KMS-11 (cell line): ENCODE results near the gene PCGF5.

Source experiments
- H2AFZ ChIP-seq: fragments of 200-600 bp; sonication (generic); 2 replicates; pipeline ENCODE4 v1.6.1; 2016; ENCODE audit warnings: antibody characterized with exemption, mixed run types, low read depth
- H3K27ac ChIP-seq: fragments of 200-600 bp; sonication (generic); 2 replicates; pipeline ENCODE4 v1.6.1; 2016; ENCODE audit warnings: mild to moderate bottlenecking, mixed run types
- H3K27me3 ChIP-seq: fragments of 200-600 bp; sonication (generic); 2 replicates; pipeline ENCODE4 v1.6.1; 2017; ENCODE audit warnings: mild to moderate bottlenecking, low read depth, mixed run types, moderate library complexity; ENCODE audit not compliant: insufficient read depth
- H3K36me3 ChIP-seq: fragments of 200-600 bp; sonication (generic); 2 replicates; pipeline ENCODE4 v1.6.1; 2017; ENCODE audit warnings: mild to moderate bottlenecking, mixed run types; ENCODE audit not compliant: insufficient read depth
- H3K4me1 ChIP-seq: fragments of 200-600 bp; sonication (generic); 2 replicates; pipeline ENCODE4 v1.6.1; 2016; ENCODE audit warnings: mild to moderate bottlenecking, low read depth, mixed run types; ENCODE audit not compliant: poor library complexity, severe bottlenecking
- H3K4me2 ChIP-seq: fragments of 200-600 bp; sonication (generic); 2 replicates; pipeline ENCODE4 v1.7.0; 2016; ENCODE audit warnings: mild to moderate bottlenecking, mixed run types
- H3K4me3 ChIP-seq: fragments of 200-600 bp; sonication (generic); IDR thresholded peaks from 2 replicates; pipeline ENCODE4 v1.6.1; 2017; ENCODE audit warnings: low read depth, low read length, mixed read lengths; ENCODE audit not compliant: insufficient read depth
- H3K79me2 ChIP-seq: fragments of 200-600 bp; sonication (generic); 2 replicates; pipeline ENCODE4 v1.6.1; 2016; ENCODE audit warnings: low read depth, mixed run types; ENCODE audit not compliant: insufficient read depth
- H3K9ac ChIP-seq: fragments of 200-600 bp; sonication (generic); 2 replicates; pipeline ENCODE4 v1.6.1; 2016; ENCODE audit warnings: mild to moderate bottlenecking, mixed run types
- H4K20me1 ChIP-seq: fragments of 200-600 bp; sonication (generic); 2 replicates; pipeline ENCODE4 v1.6.1; 2016; ENCODE audit warnings: mild to moderate bottlenecking, mixed run types; ENCODE audit not compliant: insufficient read depth
- CTCF ChIP-seq: fragments of 200-600 bp; sonication (generic); conservative IDR thresholded peaks from 2 replicates; pipeline ENCODE4 v1.6.1; 2017; ENCODE audit warnings: low read depth, mild to moderate bottlenecking, antibody characterized with exemption, low read length, moderate library complexity, mixed read lengths

The PCGF5 gene

GRCh38 chr10:91311601-91312381 lies 91.3 kb downstream of the PCGF5 start:
- no peak overlapping the region for H3K9ac ChIP-seq
- no peak overlapping the region for H3K4me3 ChIP-seq
- H3K27ac ChIP-seq, result no peak overlapping the region
- H4K20me1 ChIP-seq, result no peaks in the 10 kb centered on the region
- TF ChIP-seq CTCF, result no peak
- H3K4me2 ChIP-seq, result no peak overlapping the region
- no peak overlapping the region for H2AFZ ChIP-seq
- H3K79me2 ChIP-seq, result no peaks in the 10 kb centered on the region
- H3K27me3 ChIP-seq, result no peaks in the 10 kb centered on the region
- H3K36me3 ChIP-seq, result no peaks in the 10 kb centered on the region
- no peaks in the 10 kb centered on the region for H3K4me1 ChIP-seq

- Histone ChIP-seq H4K20me1 (no peaks in the 10 kb centered on the region), H3K27ac (no peak overlapping the region), H2AFZ (no peak overlapping the region), H3K79me2 (no peaks in the 10 kb centered on the region), H3K4me2 (no peak overlapping the region), H3K9ac (no peak overlapping the region), H3K27me3 (no peaks in the 10 kb centered on the region), H3K4me3 (no peak overlapping the region), H3K4me1 (no peaks in the 10 kb centered on the region), H3K36me3 (no peaks in the 10 kb centered on the region)
- TF ChIP-seq CTCF, result no peak
Measured at GRCh38 chr10:91312382-91312733, 91.9 kb downstream of the PCGF5 start.

GRCh38 chr10:91313796-91314485 lies 93.5 kb downstream of the PCGF5 start:
- no peak overlapping the region for H3K4me3 ChIP-seq
- no peaks in the 10 kb centered on the region for H3K36me3 ChIP-seq
- no peaks in the 10 kb centered on the region for H3K27me3 ChIP-seq
- no peak overlapping the region for H3K27ac ChIP-seq
- no peak overlapping the region for H2AFZ ChIP-seq
- no peak overlapping the region for H3K4me2 ChIP-seq
- H3K4me1 ChIP-seq, result no peaks in the 10 kb centered on the region
- no peak overlapping the region for H3K9ac ChIP-seq
- no peaks in the 10 kb centered on the region for H3K79me2 ChIP-seq
- TF ChIP-seq CTCF, result no peak
- no peaks in the 10 kb centered on the region for H4K20me1 ChIP-seq

GRCh38 chr10:91316486-91316885 lies 96.0 kb downstream of the PCGF5 start:
- H3K27me3 ChIP-seq, result no peaks in the 10 kb centered on the region
- no peak overlapping the region for H3K9ac ChIP-seq
- H3K4me1 ChIP-seq, result no peaks in the 10 kb centered on the region
- H3K27ac ChIP-seq, result no peak overlapping the region
- no peak overlapping the region for H3K4me2 ChIP-seq
- no peak overlapping the region for H3K4me3 ChIP-seq
- TF ChIP-seq CTCF, result no peak
- H3K36me3 ChIP-seq, result no peaks in the 10 kb centered on the region
- no peaks in the 10 kb centered on the region for H4K20me1 ChIP-seq
- H3K79me2 ChIP-seq, result no peaks in the 10 kb centered on the region
- H2AFZ ChIP-seq, result no peak overlapping the region
